NCI-H187 treated with DMSO at 0.1 percent for 48 hours (cell line): ENCODE results near the gene TRIM34.
"Not testable (repeated sequence)": the region's sequence is repeated elsewhere in the genome, so short reads cannot be mapped to it uniquely, and the experiment has no call there.

Source experiments
- DNase-seq: peaks from one replicate; lab custom pipeline; 2025; lab: John Stamatoyannopoulos, UW

The TRIM34 gene

DNA sequence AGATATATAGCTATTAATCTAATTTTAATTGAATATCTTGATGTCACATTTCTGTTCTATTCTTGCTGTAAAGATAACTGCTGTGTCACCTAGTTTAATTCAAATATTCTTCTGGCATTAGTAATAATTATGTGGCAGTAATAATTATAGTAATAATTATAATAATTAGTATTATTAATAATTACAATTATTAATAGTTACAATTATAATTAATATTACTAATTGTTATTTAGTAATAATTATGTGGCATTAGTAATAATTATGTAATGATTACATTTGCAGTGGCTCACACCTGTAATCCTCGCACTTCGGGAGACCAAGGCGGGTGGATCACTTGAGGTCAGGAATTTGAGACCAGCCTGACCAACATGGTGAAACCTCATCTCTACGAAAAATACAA, 61.6 kb downstream of the TRIM34 start:
- DNase-seq: no peak

DNA sequence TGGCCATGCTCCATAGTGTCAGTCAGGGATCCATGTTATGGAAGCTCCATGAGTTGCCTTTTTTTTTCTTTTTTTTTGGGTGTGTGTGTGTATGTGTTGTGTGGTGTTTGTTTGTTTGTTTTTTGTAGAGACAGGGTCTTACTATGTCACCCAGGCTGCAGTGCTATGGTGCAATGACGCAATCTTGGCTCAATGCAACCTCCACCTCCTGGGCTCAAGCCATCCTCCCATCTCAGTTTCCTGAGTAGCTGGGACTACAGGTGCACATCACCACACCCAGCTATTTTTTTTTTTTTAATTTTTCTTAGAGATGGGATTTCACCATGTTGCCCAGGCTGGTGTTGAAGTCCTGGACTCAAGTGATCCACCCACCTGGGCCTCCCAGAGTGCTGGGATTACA, 63.7 kb downstream of the TRIM34 start:
- DNase-seq: no peak

GRCh38 chr11:5689551-5689983, 64.8 kb downstream of the TRIM34 start, which contains the start of gene TRIM22:
Gene TRIM22 (plus strand): TSS chr11:5689790. CDS start chr11:5696233, 6,443 bp downstream.
- no peak for DNase-seq

- DNase-seq: no peak
Measured at GRCh38 chr11:5690216-5690615, 65.4 kb downstream of the TRIM34 start.

DNA sequence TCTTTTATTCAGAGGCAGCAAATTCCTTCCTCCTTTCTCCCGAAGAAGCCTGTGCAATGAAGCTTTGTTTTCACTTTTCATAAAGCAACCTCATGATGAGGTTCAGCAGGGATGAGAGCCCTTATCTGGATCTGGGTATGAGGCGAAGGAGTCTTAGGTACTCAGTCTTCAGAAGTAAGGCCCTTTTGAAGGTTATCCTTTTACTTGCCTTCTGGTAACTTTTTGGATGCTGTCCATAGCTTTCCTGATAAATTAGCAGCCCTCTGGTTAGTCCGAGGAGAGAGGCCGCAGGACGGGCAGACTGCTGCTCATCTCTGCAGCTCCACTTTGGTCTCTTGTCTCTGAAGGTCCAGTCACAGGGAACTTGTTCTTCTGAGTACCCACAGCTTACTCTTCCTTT, 65.9 kb downstream of the TRIM34 start:
- no peak for DNase-seq

DNA sequence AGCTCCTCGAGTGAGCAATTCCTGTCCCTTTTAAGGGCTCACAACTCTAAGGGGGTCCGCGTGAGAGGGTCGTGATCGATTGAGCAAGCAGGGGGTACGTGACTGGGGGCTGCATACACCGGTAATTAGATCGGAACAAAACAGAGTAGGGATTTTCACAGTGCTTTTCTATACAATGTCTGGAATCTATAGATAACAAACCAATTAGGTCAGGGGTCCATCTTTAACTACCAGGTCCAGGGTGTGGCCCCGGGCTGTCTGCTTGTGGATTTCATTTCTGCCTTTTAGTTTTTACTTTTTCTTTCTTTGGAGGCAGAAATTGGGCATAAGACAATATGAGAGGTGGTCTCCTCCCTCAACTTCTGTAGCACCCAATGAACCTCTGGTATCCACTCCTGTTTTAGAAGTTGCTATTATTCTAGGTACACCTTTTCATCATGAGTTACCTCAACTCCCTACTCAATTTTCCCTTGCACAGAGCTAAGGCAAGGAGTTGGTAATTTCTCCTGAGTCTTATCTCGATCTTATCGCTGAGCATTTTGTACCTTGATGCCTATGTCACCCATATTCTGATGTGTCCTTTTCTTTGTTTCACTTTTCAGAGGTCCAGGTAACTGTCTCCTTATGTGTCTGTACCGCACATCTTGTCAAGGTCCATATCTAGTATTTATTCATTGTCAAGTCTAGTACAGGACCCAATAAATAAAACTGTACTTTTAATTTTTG, 66.6 kb downstream of the TRIM34 start:
- DNase-seq: not testable (repeated sequence)

DNA sequence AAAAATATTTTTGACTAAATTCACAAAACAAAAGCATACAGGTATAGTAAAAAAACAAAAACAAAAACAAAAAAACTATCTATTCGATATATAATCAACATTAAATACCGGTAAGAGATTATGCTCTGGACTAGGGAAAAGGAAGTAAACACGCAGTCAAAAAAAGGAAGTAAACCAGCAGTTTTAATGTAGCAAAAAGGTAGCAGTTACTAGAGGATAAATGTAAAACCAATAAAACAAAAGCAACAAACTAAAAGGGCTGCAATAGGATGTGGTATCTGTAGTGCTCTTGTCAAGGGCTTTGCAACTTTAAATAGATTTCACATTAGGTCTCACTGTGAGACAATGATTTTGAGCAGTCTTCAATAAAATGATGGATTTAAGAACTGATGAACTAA, 67.2 kb downstream of the TRIM34 start:
- DNase-seq: no peak
